Trophoblast cell (in vitro differentiated cells and primary cell): Measurements from ENCODE around the gene GGTLC1. TPM values are rescaled to one million over a fixed set of nuclear protein-coding genes. Genes with fewer than 3 reads are reported as not detected.

Source experiments
- DNase-seq, 2 donors: peaks; one replicate each; pipeline ENCODE4 v3.0.0-alpha.2; 2016
- H2AFZ ChIP-seq: 2 replicates; pipeline ENCODE4 v1.6.1; 2013; ENCODE audit warnings: low read length, moderate library complexity, mild to moderate bottlenecking; ENCODE audit not compliant: insufficient read depth, poor library complexity
- H2AK5ac ChIP-seq: 2 replicates; pipeline ENCODE4 v1.6.1; 2013; ENCODE audit warnings: mild to moderate bottlenecking, low read length
- H2BK120ac ChIP-seq: 2 replicates; pipeline ENCODE4 v1.6.1; 2013; ENCODE audit warnings: low read length, mild to moderate bottlenecking, moderate library complexity; ENCODE audit not compliant: insufficient read depth, poor library complexity
- H2BK12ac ChIP-seq: 2 replicates; pipeline ENCODE4 v1.6.1; 2013; ENCODE audit warnings: mild to moderate bottlenecking, low read length, moderate library complexity
- H2BK5ac ChIP-seq: 2 replicates; pipeline ENCODE4 v1.6.1; 2013; ENCODE audit warnings: low read length, low read depth, moderate library complexity, mild to moderate bottlenecking; ENCODE audit not compliant: poor library complexity
- H3K14ac ChIP-seq: 2 replicates; pipeline ENCODE4 v1.6.1; 2013; ENCODE audit warnings: mild to moderate bottlenecking, low read length
- H3K18ac ChIP-seq: 2 replicates; pipeline ENCODE4 v1.6.1; 2013; ENCODE audit warnings: mild to moderate bottlenecking, low read length
- H3K23ac ChIP-seq: 2 replicates; pipeline ENCODE4 v1.6.1; 2013; ENCODE audit warnings: low read length
- H3K27ac ChIP-seq: 2 replicates; pipeline ENCODE4 v1.5.1; 2013; ENCODE audit warnings: low read depth, mild to moderate bottlenecking, inconsistent platforms, low read length, moderate library complexity
- H3K27me3 ChIP-seq: 2 replicates; pipeline ENCODE4 v1.6.1; 2013; ENCODE audit warnings: inconsistent platforms, mild to moderate bottlenecking, low read length, moderate library complexity; ENCODE audit not compliant: insufficient read depth
- H3K36me3 ChIP-seq, 2 experiments: 1 replicate in 1 of 2; 2 replicates in 1 of 2; pipeline ENCODE4 v1.6.1; 2013; ENCODE audit warnings: low read length in 2 of 2, mild to moderate bottlenecking in 2 of 2, moderate library complexity in 1 of 2; ENCODE audit not compliant: insufficient read depth in 2 of 2, control insufficient read depth in 1 of 2
- H3K4ac ChIP-seq: 2 replicates; pipeline ENCODE4 v1.6.1; 2013; ENCODE audit warnings: low read depth, mild to moderate bottlenecking, low read length, moderate library complexity
- H3K4me1 ChIP-seq, 2 experiments: 1 replicate in 1 of 2; 2 replicates in 1 of 2; pipeline ENCODE4 v1.6.1; 2013; ENCODE audit warnings: low read length in 2 of 2, mild to moderate bottlenecking in 2 of 2, moderate library complexity in 1 of 2; ENCODE audit not compliant: insufficient read depth in 2 of 2, control insufficient read depth in 1 of 2
- H3K4me2 ChIP-seq: 2 replicates; pipeline ENCODE4 v1.6.1; 2013; ENCODE audit warnings: inconsistent platforms, mild to moderate bottlenecking, low read length, moderate library complexity
- H3K4me3 ChIP-seq: 2 replicates; pipeline ENCODE4 v1.5.1; 2013; ENCODE audit warnings: mild to moderate bottlenecking, low read depth, low read length, inconsistent platforms
- H3K79me1 ChIP-seq: one replicate; pipeline ENCODE4 v1.6.1; 2013; ENCODE audit warnings: low read length
- H3K79me2 ChIP-seq: 2 replicates; pipeline ENCODE4 v1.6.1; 2013; ENCODE audit warnings: low read length, mild to moderate bottlenecking; ENCODE audit not compliant: control insufficient read depth, insufficient read depth, poor library complexity
- H3K9ac ChIP-seq: 2 replicates; pipeline ENCODE4 v1.6.1; 2013; ENCODE audit warnings: mild to moderate bottlenecking, low read length
- H3K9me3 ChIP-seq: 2 replicates; pipeline ENCODE4 v1.6.1; 2013; ENCODE audit warnings: low read depth, mild to moderate bottlenecking, control low read depth, inconsistent platforms, low read length; ENCODE audit not compliant: insufficient read depth
- H4K12ac ChIP-seq: 2 replicates; pipeline ENCODE4 v1.6.1; 2013; ENCODE audit warnings: low read depth, mild to moderate bottlenecking, low read length, moderate library complexity
- H4K8ac ChIP-seq: 2 replicates; pipeline ENCODE4 v1.6.1; 2013; ENCODE audit warnings: low read depth, mild to moderate bottlenecking, low read length, moderate library complexity
- H4K91ac ChIP-seq: one replicate; pipeline ENCODE4 v1.6.1; 2013; ENCODE audit warnings: low read depth, mild to moderate bottlenecking, low read length, moderate library complexity
- WGBS: extraction: QIAGEN DNeasy Blood & Tissue Kit; methylation state at CpG from one replicate; pipeline ENCODE4 v1.1.7; 2013; ENCODE audit warnings: missing lambda C conversion rate; ENCODE audit not compliant: insufficient read length, insufficient coverage; ENCODE audit errors: extremely low coverage; 5-methylcytosine and 5-hydroxymethylcytosine counted together
- polyA plus RNA-seq: library from polyadenylated mRNA; stranded (reverse); fragments of 200-250 nt; gene quantifications from 2 replicates; pipeline ENCODE4 v1.2.3, GENCODE V29; 2013

GGTLC1 gene
- 0.07 TPM in 1 of 2 replicates, not detected in the other for polyA plus RNA-seq

- no peaks in the 10 kb centered on the region for H3K36me3 ChIP-seq
- no peak within 1 kb of the TSS for H2AK5ac ChIP-seq
- no peaks in the 10 kb centered on the region for H3K79me2 ChIP-seq
- H3K27me3 ChIP-seq: no peaks in the 10 kb centered on the region
- H3K4me2 ChIP-seq: no peak within 1 kb of the TSS
- H4K12ac ChIP-seq: no peak within 1 kb of the TSS
- H4K91ac ChIP-seq: no peak within 1 kb of the TSS
- no peak within 1 kb of the TSS for H2BK12ac ChIP-seq
- H3K23ac ChIP-seq: no peak within 1 kb of the TSS
- no peak within 1 kb of the TSS for H3K18ac ChIP-seq
- no CpG with 5 or more reads among the region's 26 CpGs for WGBS
- H2BK5ac ChIP-seq: no peak within 1 kb of the TSS
- no peaks in the 10 kb centered on the region for H3K79me1 ChIP-seq
- H3K4me1 ChIP-seq: no peaks in the 10 kb centered on the region
- no peak within 1 kb of the TSS for H2AFZ ChIP-seq
- H2BK120ac ChIP-seq: no peak within 1 kb of the TSS
- H3K9ac ChIP-seq: no peak within 1 kb of the TSS
- H3K4me3 ChIP-seq: no peak within 1 kb of the TSS
- no peak within 1 kb of the TSS for H3K4ac ChIP-seq
- no peak within 1 kb of the TSS for H4K8ac ChIP-seq
- no peak within 1 kb of the TSS for H3K14ac ChIP-seq
- DNase-seq: no peak
- H3K27ac ChIP-seq: no peak within 1 kb of the TSS
- no peaks in the 10 kb centered on the region for H3K9me3 ChIP-seq
Measured at GRCh38 chr20:23988561-23988960, at the start of gene GGTLC1. GGTLC1 (minus strand) TSS chr20:23988779; CDS start chr20:23986611, 2,168 bp downstream.

DNA sequence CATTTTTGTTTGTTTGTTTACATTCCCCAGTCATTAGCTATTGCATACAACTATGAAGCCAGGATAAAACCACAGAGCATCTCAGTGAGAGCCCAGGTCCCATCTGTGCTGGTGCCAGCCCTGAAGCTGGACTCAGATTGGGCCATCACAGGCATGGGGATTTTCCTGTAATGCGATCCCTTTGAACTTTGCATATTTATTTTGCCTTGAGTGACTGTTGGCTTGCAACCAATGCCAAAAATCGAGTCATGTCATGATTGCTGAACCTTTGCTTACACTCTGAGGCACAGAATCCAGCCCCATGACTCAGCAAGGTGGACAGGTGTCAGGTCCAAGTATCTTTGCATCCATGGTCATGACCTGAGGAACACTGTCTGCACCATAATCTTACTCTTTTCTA lies 46.2 kb upstream of the GGTLC1 start:
- H3K4me3 ChIP-seq: no peak overlapping the region

GRCh38 chr20:24033565-24033964 lies 45.0 kb upstream of the GGTLC1 start:
- no peaks in the 10 kb centered on the region for H3K79me2 ChIP-seq
- DNase-seq: no peak
- H4K91ac ChIP-seq: no peak overlapping the region
- no peak overlapping the region for H4K8ac ChIP-seq
- H3K4me3 ChIP-seq: no peak overlapping the region
- no peak overlapping the region for H2AFZ ChIP-seq
- H2BK12ac ChIP-seq: no peak overlapping the region
- no peak overlapping the region for H3K14ac ChIP-seq
- no peak overlapping the region for H3K23ac ChIP-seq
- no peaks in the 10 kb centered on the region for H3K4me1 ChIP-seq
- H2BK5ac ChIP-seq: no peak overlapping the region
- H3K9ac ChIP-seq: no peak overlapping the region
- no peak overlapping the region for H4K12ac ChIP-seq
- no peaks in the 10 kb centered on the region for H3K27me3 ChIP-seq
- no peak overlapping the region for H3K4ac ChIP-seq
- H3K9me3 ChIP-seq: peaks cover 2% of the 10 kb centered on the region
- H3K4me2 ChIP-seq: no peak overlapping the region
- H2BK120ac ChIP-seq: no peak overlapping the region
- no peak overlapping the region for H3K27ac ChIP-seq
- H3K79me1 ChIP-seq: no peaks in the 10 kb centered on the region
- no peak overlapping the region for H3K18ac ChIP-seq
- no peaks in the 10 kb centered on the region for H3K36me3 ChIP-seq
- H2AK5ac ChIP-seq: no peak overlapping the region
- WGBS: no CpG with 5 or more reads among the region's 3 CpGs

More for the DNA sequence above, 46.2 kb upstream of the GGTLC1 start:
- no peak overlapping the region for H3K4me2 ChIP-seq
- peak in 1 of 2 donors; percentile 6 for DNase-seq
- H4K91ac ChIP-seq: no peak overlapping the region
- no peak overlapping the region for H3K14ac ChIP-seq
- H3K9ac ChIP-seq: no peak overlapping the region
- no peak overlapping the region for H2BK12ac ChIP-seq
- WGBS: no CpG with 5 or more reads among the region's 2 CpGs
- no peak overlapping the region for H3K27ac ChIP-seq
- H4K8ac ChIP-seq: no peak overlapping the region
- no peak overlapping the region for H3K18ac ChIP-seq
- H3K4me1 ChIP-seq: no peaks in the 10 kb centered on the region
- peaks cover 2% of the 10 kb centered on the region for H3K9me3 ChIP-seq
- H2BK120ac ChIP-seq: no peak overlapping the region
- H3K27me3 ChIP-seq: no peaks in the 10 kb centered on the region
- H2AK5ac ChIP-seq: no peak overlapping the region
- no peaks in the 10 kb centered on the region for H3K79me2 ChIP-seq
- no peaks in the 10 kb centered on the region for H3K36me3 ChIP-seq
- no peak overlapping the region for H2AFZ ChIP-seq
- no peak overlapping the region for H4K12ac ChIP-seq
- no peaks in the 10 kb centered on the region for H3K79me1 ChIP-seq
- H3K4ac ChIP-seq: no peak overlapping the region
- no peak overlapping the region for H3K23ac ChIP-seq
- H2BK5ac ChIP-seq: no peak overlapping the region

- Histone ChIP-seq H4K8ac (no peak overlapping the region), H2BK12ac (no peak overlapping the region), H3K79me2 (no peaks in the 10 kb centered on the region), H2AK5ac (no peak overlapping the region), H2BK5ac (no peak overlapping the region), H3K9ac (no peak overlapping the region), H3K4me1 (no peaks in the 10 kb centered on the region), H3K4me2 (no peak overlapping the region), H3K4ac (no peak overlapping the region), H3K18ac (no peak overlapping the region), H2BK120ac (no peak overlapping the region), H3K23ac (no peak overlapping the region), H3K14ac (no peak overlapping the region), H4K91ac (no peak overlapping the region), H3K9me3 (peaks cover 2% of the 10 kb centered on the region), H2AFZ (no peak overlapping the region), H3K27me3 (no peaks in the 10 kb centered on the region), H3K36me3 (no peaks in the 10 kb centered on the region), H3K27ac (no peak overlapping the region), H3K79me1 (no peaks in the 10 kb centered on the region), H3K4me3 (no peak overlapping the region), H4K12ac (no peak overlapping the region)
- DNase-seq: no peak
Measured at GRCh38 chr20:24033151-24033550, 44.6 kb upstream of the GGTLC1 start.
